Head of caudate nucleus (tissue), 42 donors: ENCODE data around the gene ANXA3.
"Not testable (repeated sequence)": the region's sequence is repeated elsewhere in the genome, so short reads cannot be mapped to it uniquely, and the experiment has no call there.

Source experiments
- DNase-seq, 42 donors: peaks; one replicate each; pipeline versions ENCODE4 v3.0.0 to v3.0.0-alpha.2; 2020 to 2021; ENCODE audit warnings: mixed read lengths in 7 of 42
- intact Hi-C: fragments of 100-400 bp; cut with DNase I; formaldehyde crosslinking; loops from one replicate; pipeline ENCODE4 v1.15.0; 2022

ANXA3 gene

DNA sequence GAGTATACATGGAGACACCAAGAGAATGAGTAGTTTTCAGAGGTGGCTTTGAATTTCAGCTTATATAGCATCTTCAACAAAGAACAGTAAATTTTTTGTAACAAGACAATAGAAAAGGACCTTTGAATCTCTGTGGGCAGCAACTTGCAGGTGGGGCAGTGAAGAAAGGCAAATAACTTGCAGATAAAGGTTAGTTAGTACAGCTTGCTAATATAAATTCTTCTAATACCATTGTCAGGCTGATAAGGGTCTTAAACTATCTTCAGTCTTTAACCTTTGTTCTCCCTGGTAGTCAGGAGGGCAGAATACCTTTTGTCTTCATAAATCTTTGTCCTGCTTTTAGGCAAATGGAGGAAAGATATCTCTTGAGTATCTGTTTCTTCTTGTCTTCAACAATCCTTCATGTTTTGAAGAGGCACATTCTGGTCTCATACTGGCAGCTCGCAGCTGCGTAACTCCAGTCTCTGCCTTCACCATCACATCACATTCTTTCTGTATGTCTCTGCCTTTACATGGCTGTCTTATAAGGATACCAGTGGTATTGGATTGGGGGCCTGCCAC is 16.0 kb downstream of the ANXA3 start:
- intact Hi-C loops, result no loop called here
- no peak for DNase-seq

- no peak for DNase-seq
- intact Hi-C loops, result no loop called here
These were observed 17.2 kb downstream of the ANXA3 start for GRCh38 chr4:78568640-78569305.

GRCh38 chr4:78569306-78569821 is 17.8 kb downstream of the ANXA3 start:
- DNase-seq, result no peak
- intact Hi-C loops, result no loop called here

DNA sequence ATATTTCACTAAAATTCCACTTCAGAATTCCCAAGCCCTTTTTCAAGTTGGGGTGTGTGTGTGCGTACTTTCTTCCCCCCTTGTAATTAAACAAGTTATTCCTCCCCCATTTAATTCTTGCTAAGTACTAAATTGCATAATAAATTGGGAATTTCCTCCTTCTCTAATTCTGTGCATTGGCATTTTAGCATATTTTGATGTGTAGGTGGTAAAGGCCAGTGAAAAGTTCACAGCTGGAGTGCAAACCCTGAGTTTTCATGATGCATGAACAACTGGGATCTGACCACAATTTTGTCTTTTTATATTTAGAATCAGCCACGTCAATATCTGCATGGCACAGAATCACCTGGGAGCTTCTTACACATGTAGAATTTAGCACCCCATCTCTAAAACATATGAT is 18.5 kb downstream of the ANXA3 start:
- intact Hi-C loops, result no loop called here
- no peak for DNase-seq

DNA sequence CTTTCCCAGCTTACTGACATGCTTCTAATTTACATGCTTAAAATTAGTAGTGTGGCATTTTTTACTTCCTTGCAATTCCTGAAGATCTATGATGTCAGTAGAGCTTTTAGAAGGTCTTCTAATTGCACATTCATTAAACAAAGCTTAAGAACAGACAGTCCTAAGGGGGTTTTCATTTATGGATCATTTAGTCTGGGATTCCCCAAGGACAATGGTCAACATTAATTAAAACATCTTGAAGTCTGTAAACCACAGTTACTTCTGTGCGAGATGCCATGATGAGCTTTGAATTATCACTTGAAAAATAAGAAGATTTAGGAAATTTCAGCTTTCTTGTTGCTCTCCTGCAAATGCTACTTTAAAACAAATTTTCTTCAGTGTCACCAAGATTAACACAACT is 20.2 kb downstream of the ANXA3 start:
- no peak for DNase-seq
- intact Hi-C loops, result no loop called here

GRCh38 chr4:78578674-78579425 is 27.3 kb downstream of the ANXA3 start:
- no peak for DNase-seq
- intact Hi-C loops, result no loop called here

- peak in 3 of 42 donors; percentile 2 to 42 (median 16) for DNase-seq
- intact Hi-C loops, result no loop called here
These were observed 30.0 kb downstream of the ANXA3 start for GRCh38 chr4:78581618-78582017.

DNA sequence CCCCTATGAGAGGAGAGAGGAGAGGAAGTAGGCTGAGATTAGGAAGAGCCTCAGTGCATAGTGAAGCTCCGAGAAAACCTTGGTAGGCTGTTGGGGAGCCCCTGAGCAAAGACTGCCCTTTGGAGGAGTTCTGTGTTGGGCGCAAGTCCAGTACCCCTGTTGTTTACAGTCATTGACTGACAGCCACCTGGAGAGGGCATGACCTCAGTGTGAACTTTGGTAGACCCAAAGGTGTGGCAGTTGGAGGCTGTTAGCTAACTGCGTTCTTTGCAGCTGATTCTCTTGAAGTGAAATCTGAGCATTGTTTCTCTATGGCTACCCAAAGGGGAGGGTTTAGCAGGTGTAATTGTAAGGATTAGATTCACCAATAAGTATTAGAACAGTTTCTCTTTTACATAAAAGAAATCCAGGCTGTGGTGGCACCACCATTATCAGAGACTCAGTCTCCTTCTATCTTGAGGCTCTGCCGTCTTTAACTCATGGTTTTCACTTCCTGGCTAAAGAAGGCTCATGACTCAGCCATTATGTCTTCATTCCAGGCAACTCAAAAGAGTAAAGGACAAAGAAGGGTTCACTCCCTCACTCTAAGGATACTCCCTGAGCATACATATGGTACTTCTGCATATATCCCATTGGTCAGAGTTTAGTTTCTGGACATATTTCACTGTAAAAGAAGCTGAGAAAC is 33.4 kb downstream of the ANXA3 start:
- no peak for DNase-seq
- intact Hi-C loops, result no loop called here

- DNase-seq, result no peak
- intact Hi-C loops, result no loop called here
These were observed 34.1 kb downstream of the ANXA3 start for GRCh38 chr4:78585633-78586032.

DNA sequence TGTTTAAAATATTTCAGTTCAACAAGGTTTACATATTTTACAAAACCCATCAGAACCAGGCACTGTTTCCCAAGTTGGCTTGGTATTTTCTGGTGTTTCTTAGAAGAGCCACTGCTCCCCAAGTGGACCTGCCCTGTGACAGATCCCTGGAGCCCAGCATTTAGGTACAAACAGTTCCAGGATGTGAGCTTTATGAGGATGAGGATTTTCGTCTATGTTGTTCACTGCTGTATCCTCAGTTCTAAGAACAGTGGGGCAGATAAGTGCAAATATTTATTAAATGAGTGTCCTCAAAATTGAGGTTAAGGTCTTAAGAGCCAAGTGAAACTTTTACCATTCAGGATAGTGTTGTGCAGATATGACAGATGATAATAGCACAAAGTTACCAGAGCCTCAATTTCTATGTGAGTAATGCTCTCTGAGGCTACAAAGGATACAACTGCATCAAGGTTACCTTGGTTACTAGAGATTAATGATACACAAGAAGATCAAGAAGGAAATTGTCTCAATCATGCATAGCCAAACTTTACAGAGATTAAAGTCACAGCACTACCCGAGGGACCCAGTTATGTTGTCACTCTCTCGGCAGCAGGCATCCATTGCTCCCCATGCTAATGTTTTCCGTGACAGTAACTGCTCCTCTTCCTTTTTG is 37.5 kb downstream of the ANXA3 start:
- no peak for DNase-seq
- intact Hi-C loops, result no loop called here

GRCh38 chr4:78591404-78591803 is 39.8 kb downstream of the ANXA3 start:
- DNase-seq, result no peak
- intact Hi-C loops, result no loop called here

GRCh38 chr4:78592088-78592783 is 40.7 kb downstream of the ANXA3 start:
- intact Hi-C loops, result no loop called here

DNA sequence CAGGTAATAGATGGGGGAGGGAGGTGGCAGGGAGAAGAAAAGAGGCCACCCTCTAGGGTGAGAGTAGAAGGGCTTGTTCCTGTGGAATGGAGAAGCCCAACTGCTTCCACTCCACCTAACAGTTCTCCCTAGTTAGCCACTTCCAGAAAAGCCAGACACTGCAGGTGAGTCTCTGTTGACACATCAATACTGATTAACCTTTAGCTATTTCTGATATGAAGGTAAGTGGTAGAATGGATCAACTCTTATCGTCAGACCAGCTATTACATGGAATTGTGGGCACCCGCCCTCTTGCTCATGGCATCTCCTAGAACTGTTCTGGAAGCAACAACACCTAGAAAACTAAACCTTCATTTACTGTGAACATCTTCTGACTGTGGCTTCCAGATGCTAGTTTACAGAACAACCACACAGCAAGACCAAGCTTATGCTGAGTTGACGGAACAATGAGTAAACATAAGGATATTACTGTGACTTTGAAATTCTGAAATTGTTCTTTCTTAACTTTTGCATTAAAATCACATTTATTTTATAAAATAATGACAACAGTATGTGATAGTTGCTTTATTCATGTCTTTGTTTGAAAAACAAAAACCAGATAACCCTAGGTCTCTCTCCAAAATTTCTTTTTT is 44.7 kb downstream of the ANXA3 start:
- intact Hi-C loops, result no loop called here
- DNase-seq, result no peak

More at GRCh38 chr4:78592088-78592783, 40.7 kb downstream of the ANXA3 start:
- DNase-seq, result no peak

- intact Hi-C loops, result not testable (repeated sequence)
These were observed 46.9 kb downstream of the ANXA3 start for GRCh38 chr4:78598431-78598830.

GRCh38 chr4:78599147-78599546 is 47.6 kb downstream of the ANXA3 start:
- intact Hi-C loops, result no loop called here
- no peak for DNase-seq

More at GRCh38 chr4:78598431-78598830, 46.9 kb downstream of the ANXA3 start:
- DNase-seq, result not testable (repeated sequence)

GRCh38 chr4:78599931-78600375 is 48.4 kb downstream of the ANXA3 start:
- DNase-seq, result no peak
- intact Hi-C loops, result no loop called here

DNA sequence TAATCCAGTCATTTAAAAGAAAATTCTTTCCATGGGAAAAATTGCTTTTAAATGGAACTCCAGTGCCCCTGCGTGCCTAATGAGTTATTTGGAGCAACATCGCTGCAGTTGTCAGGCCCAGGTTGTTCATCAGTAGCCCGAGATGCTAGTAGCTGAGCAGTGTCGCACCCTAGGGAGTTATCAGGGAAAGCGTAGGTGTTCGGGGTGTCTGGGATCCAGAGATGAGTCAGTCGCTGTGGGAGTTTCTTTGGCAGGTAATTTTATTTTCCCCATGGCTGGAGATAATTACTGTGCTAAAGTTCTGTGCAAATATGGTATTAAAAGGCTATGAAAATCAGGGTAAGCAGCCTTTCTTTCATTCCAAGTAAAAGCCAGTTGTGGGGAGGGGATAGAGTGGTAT is 49.4 kb downstream of the ANXA3 start:
- intact Hi-C loops, result no loop called here
- DNase-seq, result peak in 41 of 42 donors; percentile 15 to 90 (median 53)

GRCh38 chr4:78602334-78602733 is 50.8 kb downstream of the ANXA3 start:
- no peak for DNase-seq
- intact Hi-C loops, result no loop called here
